WTC11 (cell line): ENCODE data around the gene PFKFB3.

Source experiments
- CTCF ChIP-seq: fragments of 200-600 bp; IDR thresholded peaks from 2 replicates; pipeline ENCODE4 v1.8.0; 2022; ENCODE audit warnings: antibody characterized with exemption
- E2F4 ChIP-seq: sonication (generic); formaldehyde crosslinking; IDR thresholded peaks from 2 replicates; pipeline ENCODE4 v1.8.1; 2022; ENCODE audit warnings: low read depth, mild to moderate bottlenecking, moderate library complexity, missing genetic modification reagents, borderline replicate concordance
- ESRRA ChIP-seq: sonication (generic); formaldehyde crosslinking; IDR thresholded peaks from 2 replicates; pipeline ENCODE4 v1.8.1; 2022; ENCODE audit warnings: mild to moderate bottlenecking, missing genetic modification reagents, borderline replicate concordance
- MAX ChIP-seq: sonication (generic); formaldehyde crosslinking; IDR thresholded peaks from 2 replicates; pipeline ENCODE4 v1.8.0; 2022; ENCODE audit warnings: mild to moderate bottlenecking, missing genetic modification reagents
- NFYB ChIP-seq: sonication (generic); formaldehyde crosslinking; conservative IDR thresholded peaks from 2 replicates; pipeline ENCODE4 v1.8.0; 2022; ENCODE audit warnings: low read depth, missing genetic modification reagents
- TEAD4 ChIP-seq: sonication (generic); formaldehyde crosslinking; IDR thresholded peaks from 2 replicates; pipeline ENCODE4 v1.8.0; 2022; ENCODE audit warnings: mild to moderate bottlenecking, missing genetic modification reagents
- USF2 ChIP-seq: sonication (generic); formaldehyde crosslinking; IDR thresholded peaks from 2 replicates; pipeline ENCODE4 v1.8.1; 2023; ENCODE audit warnings: mild to moderate bottlenecking, missing genetic modification reagents, moderate library complexity
- ZNF416 ChIP-seq: fragments of 250-450 bp; sonication (Bioruptor Pico); IDR thresholded peaks from 2 replicates; pipeline ENCODE4 v1.9.0; 2021; ENCODE audit warnings: mild to moderate bottlenecking, inconsistent platforms

- TF ChIP-seq CTCF (no peak), MAX (CRISPR knock-in tag) (no peak), NFYB (CRISPR knock-in tag) (no peak), E2F4 (CRISPR knock-in tag) (no peak), USF2 (CRISPR knock-in tag) (no peak), TEAD4 (CRISPR knock-in tag) (no peak), ESRRA (CRISPR knock-in tag) (no peak), ZNF416 (CRISPR knock-in tag) (no peak)
These were observed 9.2 kb downstream of the PFKFB3 start for GRCh38 chr10:6211671-6212635.
